HepG2 (cell line): ENCODE measurements around the gene TMEM45A. TPM values are rescaled to one million over a fixed set of nuclear protein-coding genes. Genes with fewer than 3 reads are reported as not detected.

Source experiments
- ATAC-seq: fragments of 200-7000 bp; cut with Tn5 transposase; 3 replicates; pipeline ENCODE4 v1.9.1; 2020; ENCODE audit warnings: mild to moderate bottlenecking, moderate library complexity
- BruUV-seq: library from RNA; stranded (reverse); fragments of 400-500 nt; replicated peaks from 2 replicates; lab custom pipeline; 2021; lab: Mats Ljungman, UMichigan
- CTCF ChIA-PET: fragments of 300-600 bp; formaldehyde crosslinking; extraction: SDS; loops from one replicate; lab custom pipeline; 2021; ENCODE audit warnings: low total read pairs, inconsistent platforms, low intra/inter-chr PET ratio; lab: Yijun Ruan, JAX
- POLR2A ChIA-PET: fragments of 350-600 bp; sonication (Branson Sonifier 250); formaldehyde crosslinking; loops from one replicate; lab custom pipeline; 2020; ENCODE audit warnings: antibody characterized with exemption, inconsistent platforms; lab: Yijun Ruan, JAX
- DNase-seq: peaks from one replicate; pipeline ENCODE4 v3.0.0-alpha.2; 2015; ENCODE audit warnings: low spot score
- FAIRE-seq: peaks from 3 replicates; lab custom pipeline; 2011; peaks lifted over from hg19 to GRCh38; lab: Jason Lieb, UNC
- H2AFZ ChIP-seq: one replicate; pipeline ENCODE4 v1.6.1; 2011; ENCODE audit warnings: low read length, inconsistent platforms
- H3K27ac ChIP-seq: fragments of 300-600 bp; 3 replicates; pipeline ENCODE4 v1.8.0; 2011; ENCODE audit warnings: mixed run types, mild to moderate bottlenecking, mixed read lengths, low read length, inconsistent platforms; ENCODE audit not compliant: insufficient read depth; ENCODE audit errors: extremely low read length
- H3K27me3 ChIP-seq, 2 experiments: fragments of 200-600 bp in 1 of 2; 2 replicates in 1 of 2; 3 replicates in 1 of 2; pipeline versions ENCODE4 v1.6.0 to v1.8.0; 2011; ENCODE audit warnings: low read length in 2 of 2, mild to moderate bottlenecking in 2 of 2, moderate library complexity in 2 of 2, inconsistent platforms in 1 of 2; ENCODE audit not compliant: insufficient read depth in 2 of 2, control insufficient read depth in 1 of 2
- H3K36me3 ChIP-seq, 2 experiments: fragments of 200-600 bp in 1 of 2; replicated peaks in 1 of 2; 2 replicates in 1 of 2; 3 replicates in 1 of 2; pipeline versions ENCODE4 v1.5.1 to v1.8.0; 2011; ENCODE audit warnings: low read length in 2 of 2, inconsistent platforms in 1 of 2; ENCODE audit not compliant: insufficient read depth in 2 of 2, control insufficient read depth in 1 of 2
- H3K4me1 ChIP-seq: 2 replicates; pipeline ENCODE4 v1.5.1; 2012; ENCODE audit warnings: low read length, inconsistent platforms; ENCODE audit not compliant: insufficient read depth
- H3K4me2 ChIP-seq: 2 replicates; pipeline ENCODE4 v1.6.0; 2011; ENCODE audit warnings: low read depth, low read length, inconsistent platforms
- H3K4me3 ChIP-seq, 3 experiments: fragments of 200-600 bp in 1 of 3; sonication (generic), shearing (Covaris generic) in 1 of 3; replicated peaks in 1 of 3; 2 replicates each; pipeline ENCODE4 v1.5.1; 2011 to 2016; ENCODE audit warnings: low read length in 3 of 3, inconsistent platforms in 2 of 3, low read depth in 2 of 3, mild to moderate bottlenecking in 2 of 3, control low read depth in 1 of 3, mixed read lengths in 1 of 3; ENCODE audit not compliant: insufficient read depth in 1 of 3
- H3K79me2 ChIP-seq: one replicate; pipeline ENCODE4 v1.6.1; 2011; ENCODE audit warnings: low read length, inconsistent platforms; ENCODE audit not compliant: insufficient read depth
- H3K9ac ChIP-seq: 2 replicates; pipeline ENCODE4 v1.6.0; 2011; ENCODE audit warnings: mild to moderate bottlenecking, low read depth, low read length, inconsistent platforms; ENCODE audit not compliant: insufficient read depth
- H3K9me3 ChIP-seq: 2 replicates; pipeline ENCODE4 v1.5.1; 2012; ENCODE audit warnings: mild to moderate bottlenecking, low read length
- H4K20me1 ChIP-seq: 2 replicates; pipeline ENCODE4 v1.6.0; 2011; ENCODE audit warnings: inconsistent platforms, mild to moderate bottlenecking, low read length, moderate library complexity; ENCODE audit not compliant: insufficient read depth
- AGO1 ChIP-seq: fragments of 200-400 bp; formaldehyde crosslinking; IDR thresholded peaks from 2 replicates; pipeline ENCODE4 v1.6.1; 2017; ENCODE audit warnings: mild to moderate bottlenecking, low read depth, low read length, moderate library complexity; ENCODE audit not compliant: poor library complexity, severe bottlenecking
- ARID5B ChIP-seq: IDR thresholded peaks from 2 replicates; pipeline ENCODE4 v1.4.0; 2020; ENCODE audit warnings: mild to moderate bottlenecking, missing genetic modification reagents
- CCDC6 ChIP-seq: sonication (generic); formaldehyde crosslinking; IDR thresholded peaks from 2 replicates; pipeline ENCODE4 v1.8.1; 2022; ENCODE audit warnings: mild to moderate bottlenecking, missing genetic modification reagents, moderate library complexity
- HDAC6 ChIP-seq: fragments of 200-600 bp; sonication (generic); IDR thresholded peaks from 2 replicates; pipeline ENCODE4 v1.7.0; 2017; ENCODE audit warnings: mild to moderate bottlenecking, antibody characterized with exemption, low read length, low read depth
- HHEX ChIP-seq: IDR thresholded peaks from 2 replicates; pipeline ENCODE4 v1.6.1; 2016; ENCODE audit warnings: control low read depth
- IKZF4 ChIP-seq: sonication (generic); formaldehyde crosslinking; IDR thresholded peaks from 2 replicates; pipeline ENCODE4 v1.5.1; 2020; ENCODE audit warnings: borderline replicate concordance, mild to moderate bottlenecking, low read depth, missing genetic modification reagents; ENCODE audit errors: not compliant biosample characterization
- MED8 ChIP-seq: sonication (generic); formaldehyde crosslinking; IDR thresholded peaks from 2 replicates; pipeline ENCODE4 v1.8.1; 2023; ENCODE audit warnings: mild to moderate bottlenecking, missing genetic modification reagents; ENCODE audit not compliant: insufficient replicate concordance
- POGK ChIP-seq: sonication (generic); formaldehyde crosslinking; conservative IDR thresholded peaks from 2 replicates; pipeline ENCODE4 v1.8.0; 2022; ENCODE audit warnings: mild to moderate bottlenecking, moderate library complexity, missing genetic modification reagents
- POLR2AphosphoS5 ChIP-seq: IDR thresholded peaks from 2 replicates; pipeline ENCODE4 v1.6.1; 2012; ENCODE audit warnings: low read depth, low read length
- POLR2G ChIP-seq: fragments of 200-400 bp; formaldehyde crosslinking; IDR thresholded peaks from 2 replicates; pipeline ENCODE4 v1.6.1; 2018; ENCODE audit warnings: mild to moderate bottlenecking, low read depth, low read length, moderate library complexity
- RELA ChIP-seq: sonication (generic); formaldehyde crosslinking; IDR thresholded peaks from 2 replicates; pipeline ENCODE4 v1.4.0; 2020; ENCODE audit warnings: missing genetic modification reagents
- ZBTB25 ChIP-seq: IDR thresholded peaks from 2 replicates; pipeline ENCODE4 v1.6.1; 2018; ENCODE audit warnings: missing genetic modification reagents
- ZFP82 ChIP-seq: sonication (generic); formaldehyde crosslinking; IDR thresholded peaks from 2 replicates; pipeline ENCODE4 v1.5.1; 2020; ENCODE audit warnings: mild to moderate bottlenecking, missing genetic modification reagents, borderline replicate concordance
- ZMAT3 ChIP-seq: sonication (generic); formaldehyde crosslinking; conservative IDR thresholded peaks from 2 replicates; pipeline ENCODE4 v1.7.0; 2021; ENCODE audit warnings: missing genetic modification reagents
- ZNF564 ChIP-seq: sonication (generic); formaldehyde crosslinking; IDR thresholded peaks from 2 replicates; pipeline ENCODE4 v1.8.1; 2023; ENCODE audit warnings: mild to moderate bottlenecking, missing genetic modification reagents
- ZNF598 ChIP-seq: sonication (generic); formaldehyde crosslinking; IDR thresholded peaks from 2 replicates; pipeline ENCODE4 v1.5.1; 2020; ENCODE audit warnings: mild to moderate bottlenecking, missing genetic modification reagents, borderline replicate concordance
- ZNF724P ChIP-seq: sonication (generic); formaldehyde crosslinking; IDR thresholded peaks from 2 replicates; pipeline ENCODE4 v1.8.0; 2022; ENCODE audit warnings: missing genetic modification reagents, borderline replicate concordance
- ZNF766 ChIP-seq: sonication (generic); formaldehyde crosslinking; IDR thresholded peaks from 2 replicates; pipeline ENCODE4 v1.5.0; 2020; ENCODE audit warnings: missing genetic modification reagents, borderline replicate concordance
- ZNF879 ChIP-seq: sonication (generic); formaldehyde crosslinking; IDR thresholded peaks from 2 replicates; pipeline ENCODE4 v1.8.1; 2023; ENCODE audit warnings: missing genetic modification reagents
- WGBS: methylation state at CpG from one replicate; pipeline ENCODE4 v1.1.6; 2017; ENCODE audit warnings: low lambda C conversion rate; 5-methylcytosine and 5-hydroxymethylcytosine counted together
- in situ Hi-C: cut with HindIII; loops from 2 replicates; pipeline ENCODE4 v1.10.0; 2017; ENCODE audit warnings: low pct_unique_long_range_greater_than_20kb; ENCODE audit not compliant: extremely low pct_ligation_motif_present
- intact Hi-C: fragments of 100-400 bp; cut with micrococcal nuclease; formaldehyde crosslinking; loops from one replicate; pipeline ENCODE4 v1.10.0; 2022; ENCODE audit not compliant: unreplicated experiment
- polyA plus RNA-seq, 8 experiments: library from polyadenylated mRNA; depleted of rRNA in 3 of 8; stranded (reverse) in 7 of 8; unstranded in 1 of 8; fragments of >200 nt; fragmentation: Illumina TruSeq in 4 of 8; extraction: Trizol in 4 of 8; gene quantifications; 2 replicates each; pipeline versions ENCODE4 v1.2.1 to v1.2.3, GENCODE V29; 2011 to 2016; ENCODE audit warnings: low read depth in 4 of 8, missing spikeins in 1 of 8, mixed read lengths in 1 of 8; ENCODE audit not compliant: insufficient read depth in 1 of 8
- total RNA-seq, 5 experiments: library from RNA; depleted of rRNA; stranded (reverse); fragments of >200 nt; fragmentation: Illumina TruSeq; extraction: Trizol; gene quantifications; 2 replicates each; pipeline ENCODE4 v1.2.3, GENCODE V29; 2016; ENCODE audit warnings: low read depth in 1 of 5

TMEM45A gene
- total and polyA plus RNA-seq, 2 of the 13 experiments (the other 11 are each of a cell fraction or from before 2014, with no cell fraction given), result 14.8 to 38.5 TPM

GRCh38 chr3:100516232-100516631, 23.8 kb downstream of the TMEM45A start (continued):
- TF ChIP-seq RELA (CRISPR knock-in tag), result no peak
- no peak for TF ChIP-seq ZFP82
- TF ChIP-seq MED8 (CRISPR knock-in tag), result no peak

GRCh38 chr3:100516838-100517237, 24.4 kb downstream of the TMEM45A start:
- WGBS, result 64% methylated on average over 4 of the region's 4 CpGs
- DNase-seq (no peak), ATAC-seq (no peak), FAIRE-seq (no peak)
- Histone ChIP-seq H2AFZ (no peak overlapping the region), H3K27me3 (no peaks in the 10 kb centered on the region), H3K27ac (no peak overlapping the region), H3K9ac (no peak overlapping the region), H3K4me2 (no peak overlapping the region), H4K20me1 (no peaks in the 10 kb centered on the region), H3K4me3 (no peak overlapping the region), H3K9me3 (no peaks in the 10 kb centered on the region), H3K4me1 (no peaks in the 10 kb centered on the region), H3K36me3 (peaks cover 0 to 6% of the 10 kb centered on the region in 2 experiments; a peak in 1 of 5 replicates), H3K79me2 (no peaks in the 10 kb centered on the region)
- intact Hi-C loops (no loop called here), in situ Hi-C loops (no loop called here)
- CTCF ChIA-PET, result no interaction called here
- no TSS peak for BruUV-seq
- POLR2A ChIA-PET, result no interaction called here
- TF ChIP-seq ARID5B (no peak), HDAC6 (no peak), IKZF4 (CRISPR knock-in tag) (no peak), POLR2G (no peak), ZBTB25 (CRISPR knock-in tag) (no peak), POLR2AphosphoS5 (no peak), ZNF564 (CRISPR knock-in tag) (no peak), ZNF724P (CRISPR knock-in tag) (no peak), HHEX (CRISPR knock-in tag) (no peak), ZNF598 (CRISPR knock-in tag) (no peak), CCDC6 (CRISPR knock-in tag) (no peak), POGK (CRISPR knock-in tag) (no peak), ZMAT3 (CRISPR knock-in tag) (no peak), AGO1 (no peak), ZNF879 (CRISPR knock-in tag) (no peak), ZNF766 (CRISPR knock-in tag) (no peak)
